HL-60 (cell line): ENCODE results near the gene PARD3.

Experiments
- DNase-seq, 2 experiments: peaks; one replicate each; pipeline ENCODE4 v3.0.0-alpha.2; 2010 to 2020; ENCODE audit warnings: low read depth in 1 of 2, low spot score in 1 of 2
- H3K27ac ChIP-seq: fragments of 250-450 bp; sonication (Bioruptor Pico); replicated peaks from 2 replicates; pipeline ENCODE4 v1.5.1; 2020; ENCODE audit warnings: mild to moderate bottlenecking, moderate library complexity
- H3K27me3 ChIP-seq: fragments of 250-450 bp; sonication (Bioruptor Pico); 2 replicates; pipeline ENCODE4 v1.5.1; 2021; ENCODE audit warnings: mild to moderate bottlenecking, moderate library complexity; ENCODE audit not compliant: insufficient read depth, poor library complexity, severe bottlenecking
- H3K4me3 ChIP-seq: replicated peaks from 2 replicates; pipeline ENCODE4 v1.5.1; 2011; ENCODE audit warnings: mild to moderate bottlenecking, control low read depth, low read length; ENCODE audit not compliant: insufficient read depth
- GABPA ChIP-seq: IDR thresholded peaks from 2 replicates; pipeline ENCODE4 v1.6.1; 2012; ENCODE audit warnings: low read depth
- POLR2AphosphoS5 ChIP-seq: IDR thresholded peaks from 2 replicates; pipeline ENCODE4 v1.6.1; 2012; ENCODE audit warnings: low read depth
- SPI1 ChIP-seq: IDR thresholded peaks from 2 replicates; pipeline ENCODE4 v1.6.1; 2012; ENCODE audit warnings: low read depth, mild to moderate bottlenecking, borderline replicate concordance
- TF ChIP-seq, protein P1 (sequence below): IDR thresholded peaks from 2 replicates; pipeline ENCODE4 v1.6.1; 2012; ENCODE audit warnings: low read depth; ENCODE audit not compliant: insufficient replicate concordance
- TF ChIP-seq, protein P2 (sequence below): IDR thresholded peaks from one replicate; pipeline ENCODE4 v1.5.1; 2011; ENCODE audit warnings: low read length, control low read depth, inconsistent platforms; ENCODE audit not compliant: insufficient read depth

PARD3 gene

DNA sequence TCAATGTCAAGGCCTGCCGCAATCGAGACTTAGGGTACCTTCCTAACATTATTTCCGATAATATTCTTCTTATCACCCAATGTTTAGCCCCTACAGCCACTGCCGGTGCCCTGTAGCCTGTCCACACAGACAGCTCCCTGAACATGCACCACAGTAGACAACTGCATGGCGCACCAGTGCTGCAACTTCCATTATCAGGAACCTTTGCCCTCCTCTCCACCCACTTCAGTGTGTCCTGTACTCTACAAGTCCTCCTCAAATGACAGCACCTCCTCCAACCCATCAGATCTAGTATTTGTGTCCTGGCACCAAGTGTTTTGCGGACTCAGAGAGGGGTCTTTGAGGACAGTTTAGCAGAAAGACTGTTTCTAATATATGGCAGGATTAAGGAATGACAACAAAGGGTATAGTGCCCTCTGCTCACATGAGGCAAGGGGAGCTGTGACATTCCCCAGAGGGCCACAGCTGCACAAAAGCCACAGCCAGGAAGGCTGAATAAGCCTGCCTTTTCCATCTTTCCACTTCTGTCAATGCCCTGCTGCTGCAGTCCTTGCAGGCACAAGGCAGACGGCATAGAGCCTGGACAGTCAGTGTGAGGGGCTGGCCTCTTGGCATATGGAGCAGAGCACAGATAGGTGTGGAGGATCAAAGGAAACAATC, 335.4 kb downstream of the PARD3 start:
- no peak for DNase-seq
- TF ChIP-seq GABPA = no peak
- TF ChIP-seq, protein P1, sequence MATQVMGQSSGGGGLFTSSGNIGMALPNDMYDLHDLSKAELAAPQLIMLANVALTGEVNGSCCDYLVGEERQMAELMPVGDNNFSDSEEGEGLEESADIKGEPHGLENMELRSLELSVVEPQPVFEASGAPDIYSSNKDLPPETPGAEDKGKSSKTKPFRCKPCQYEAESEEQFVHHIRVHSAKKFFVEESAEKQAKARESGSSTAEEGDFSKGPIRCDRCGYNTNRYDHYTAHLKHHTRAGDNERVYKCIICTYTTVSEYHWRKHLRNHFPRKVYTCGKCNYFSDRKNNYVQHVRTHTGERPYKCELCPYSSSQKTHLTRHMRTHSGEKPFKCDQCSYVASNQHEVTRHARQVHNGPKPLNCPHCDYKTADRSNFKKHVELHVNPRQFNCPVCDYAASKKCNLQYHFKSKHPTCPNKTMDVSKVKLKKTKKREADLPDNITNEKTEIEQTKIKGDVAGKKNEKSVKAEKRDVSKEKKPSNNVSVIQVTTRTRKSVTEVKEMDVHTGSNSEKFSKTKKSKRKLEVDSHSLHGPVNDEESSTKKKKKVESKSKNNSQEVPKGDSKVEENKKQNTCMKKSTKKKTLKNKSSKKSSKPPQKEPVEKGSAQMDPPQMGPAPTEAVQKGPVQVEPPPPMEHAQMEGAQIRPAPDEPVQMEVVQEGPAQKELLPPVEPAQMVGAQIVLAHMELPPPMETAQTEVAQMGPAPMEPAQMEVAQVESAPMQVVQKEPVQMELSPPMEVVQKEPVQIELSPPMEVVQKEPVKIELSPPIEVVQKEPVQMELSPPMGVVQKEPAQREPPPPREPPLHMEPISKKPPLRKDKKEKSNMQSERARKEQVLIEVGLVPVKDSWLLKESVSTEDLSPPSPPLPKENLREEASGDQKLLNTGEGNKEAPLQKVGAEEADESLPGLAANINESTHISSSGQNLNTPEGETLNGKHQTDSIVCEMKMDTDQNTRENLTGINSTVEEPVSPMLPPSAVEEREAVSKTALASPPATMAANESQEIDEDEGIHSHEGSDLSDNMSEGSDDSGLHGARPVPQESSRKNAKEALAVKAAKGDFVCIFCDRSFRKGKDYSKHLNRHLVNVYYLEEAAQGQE = no peak
- TF ChIP-seq POLR2AphosphoS5 = no peak
- no peak overlapping the region for H3K4me3 ChIP-seq
- no peak overlapping the region for H3K27ac ChIP-seq
- H3K27me3 ChIP-seq = no peaks in the 10 kb centered on the region

DNA sequence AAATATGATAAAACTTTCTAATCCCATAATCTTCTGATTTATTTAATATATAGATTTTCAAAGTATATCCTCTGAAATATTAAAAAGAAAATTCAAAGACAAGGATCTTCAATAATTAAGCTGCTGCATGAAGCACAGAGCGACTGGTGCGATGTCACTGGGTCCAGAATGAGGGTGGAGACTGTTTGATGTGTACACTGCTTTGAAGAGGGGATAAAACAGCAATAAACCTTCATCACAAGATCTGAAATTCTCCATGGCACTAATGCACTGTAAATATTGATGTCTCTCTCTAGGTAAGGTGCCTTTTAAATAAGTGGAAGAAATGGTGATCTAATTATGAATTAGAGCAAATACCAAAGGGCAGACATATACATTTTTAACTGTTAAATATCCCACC, 337.8 kb downstream of the PARD3 start:
- Histone ChIP-seq H3K27ac (no peak overlapping the region), H3K27me3 (no peaks in the 10 kb centered on the region), H3K4me3 (no peak overlapping the region)
- TF ChIP-seq GABPA (no peak), POLR2AphosphoS5 (no peak), SPI1 (no peak)
- DNase-seq = no peak

DNA sequence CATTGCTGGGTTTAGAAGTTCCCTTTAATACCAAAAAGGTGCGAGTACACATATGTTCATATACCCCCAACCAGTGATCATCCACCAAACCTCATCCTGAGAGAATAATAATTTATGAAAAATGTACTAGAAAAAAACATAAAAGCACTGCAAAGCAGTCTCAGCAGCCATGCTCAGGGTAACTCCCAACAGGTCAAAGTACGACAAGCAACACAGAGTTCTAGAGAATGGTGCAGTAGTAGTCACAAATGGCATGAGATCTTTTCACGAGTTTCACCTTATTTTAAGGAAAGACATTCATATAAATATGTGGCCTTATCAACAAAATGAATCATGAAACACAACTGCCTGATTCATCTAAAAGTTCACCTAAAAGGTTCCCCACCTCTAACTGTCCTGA, 338.5 kb downstream of the PARD3 start:
- Histone ChIP-seq H3K27me3 (no peaks in the 10 kb centered on the region), H3K4me3 (no peak overlapping the region), H3K27ac (no peak overlapping the region)
- no peak for DNase-seq
- TF ChIP-seq, protein P2, sequence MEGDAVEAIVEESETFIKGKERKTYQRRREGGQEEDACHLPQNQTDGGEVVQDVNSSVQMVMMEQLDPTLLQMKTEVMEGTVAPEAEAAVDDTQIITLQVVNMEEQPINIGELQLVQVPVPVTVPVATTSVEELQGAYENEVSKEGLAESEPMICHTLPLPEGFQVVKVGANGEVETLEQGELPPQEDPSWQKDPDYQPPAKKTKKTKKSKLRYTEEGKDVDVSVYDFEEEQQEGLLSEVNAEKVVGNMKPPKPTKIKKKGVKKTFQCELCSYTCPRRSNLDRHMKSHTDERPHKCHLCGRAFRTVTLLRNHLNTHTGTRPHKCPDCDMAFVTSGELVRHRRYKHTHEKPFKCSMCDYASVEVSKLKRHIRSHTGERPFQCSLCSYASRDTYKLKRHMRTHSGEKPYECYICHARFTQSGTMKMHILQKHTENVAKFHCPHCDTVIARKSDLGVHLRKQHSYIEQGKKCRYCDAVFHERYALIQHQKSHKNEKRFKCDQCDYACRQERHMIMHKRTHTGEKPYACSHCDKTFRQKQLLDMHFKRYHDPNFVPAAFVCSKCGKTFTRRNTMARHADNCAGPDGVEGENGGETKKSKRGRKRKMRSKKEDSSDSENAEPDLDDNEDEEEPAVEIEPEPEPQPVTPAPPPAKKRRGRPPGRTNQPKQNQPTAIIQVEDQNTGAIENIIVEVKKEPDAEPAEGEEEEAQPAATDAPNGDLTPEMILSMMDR = no peak
- TF ChIP-seq, protein P1 = no peak
- TF ChIP-seq SPI1 (no peak), POLR2AphosphoS5 (no peak), GABPA (no peak)

DNA sequence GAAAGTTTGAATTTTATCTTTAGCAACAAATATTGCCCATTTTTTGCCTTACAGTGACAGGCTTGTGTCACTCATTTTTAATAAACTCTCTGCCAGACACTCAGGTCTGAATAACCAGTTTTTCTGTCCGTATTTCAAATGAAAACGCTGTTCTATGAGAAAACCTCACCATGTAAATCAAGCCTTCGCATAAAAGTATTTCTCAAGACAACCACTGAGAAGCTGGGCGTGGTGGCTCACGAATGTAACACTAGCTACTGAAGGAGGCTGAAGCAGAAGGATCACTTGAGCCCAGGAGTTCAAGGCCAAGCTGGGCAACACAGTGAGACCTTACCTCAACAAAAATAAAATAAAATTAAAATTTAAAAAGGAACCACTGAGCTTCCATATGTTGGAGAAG, 339.3 kb downstream of the PARD3 start:
- H3K27ac ChIP-seq = no peak overlapping the region
- TF ChIP-seq GABPA (no peak), POLR2AphosphoS5 (no peak), SPI1 (no peak)
- TF ChIP-seq, protein P2 = no peak
- TF ChIP-seq, protein P1 = no peak
- no peak overlapping the region for H3K4me3 ChIP-seq
- DNase-seq = no peak
- H3K27me3 ChIP-seq = no peaks in the 10 kb centered on the region
